Neural progenitor cell (in vitro differentiated cells): ENCODE results near the gene MZF1. TPM values are rescaled to one million over a fixed set of nuclear protein-coding genes. Genes with fewer than 3 reads are reported as not detected.

ENCODE experiments used
- DNase-seq: peaks from one replicate; pipeline ENCODE4 v3.0.0-alpha.2; 2016; ENCODE audit warnings: low spot score
- H2AFZ ChIP-seq: fragments of 200-600 bp; sonication (generic); replicated peaks from 2 replicates; pipeline ENCODE4 v1.6.1; 2016; ENCODE audit warnings: antibody characterized with exemption
- H3F3A ChIP-seq: fragments of 200-600 bp; sonication (generic); 2 replicates; pipeline ENCODE4 v1.6.1; 2016; ENCODE audit warnings: antibody characterized with exemption, low read depth
- H3K27ac ChIP-seq: fragments of 200-600 bp; sonication (generic); 2 replicates; pipeline ENCODE4 v1.5.1; 2016; ENCODE audit warnings: mild to moderate bottlenecking
- H3K27me3 ChIP-seq: fragments of 200-600 bp; sonication (generic); 2 replicates; pipeline ENCODE4 v1.6.1; 2016; ENCODE audit warnings: mild to moderate bottlenecking, moderate library complexity
- H3K36me3 ChIP-seq: fragments of 200-600 bp; sonication (generic); 2 replicates; pipeline ENCODE4 v1.5.1; 2016
- H3K4me1 ChIP-seq: fragments of 200-600 bp; sonication (generic); 2 replicates; pipeline ENCODE4 v1.6.1; 2016; ENCODE audit warnings: mixed run types
- H3K4me2 ChIP-seq: fragments of 200-600 bp; sonication (generic); 2 replicates; pipeline ENCODE4 v1.6.1; 2016
- H3K4me3 ChIP-seq: fragments of 200-600 bp; sonication (generic); 2 replicates; pipeline ENCODE4 v1.5.1; 2016
- H3K79me2 ChIP-seq: fragments of 200-600 bp; sonication (generic); 2 replicates; pipeline ENCODE4 v1.6.1; 2016; ENCODE audit warnings: low read depth
- H3K9ac ChIP-seq: fragments of 200-600 bp; sonication (generic); 2 replicates; pipeline ENCODE4 v1.6.1; 2016
- H3K9me3 ChIP-seq: fragments of 200-600 bp; sonication (generic); 2 replicates; pipeline ENCODE4 v1.5.1; 2016; ENCODE audit warnings: low read depth
- H4K20me1 ChIP-seq: fragments of 200-600 bp; sonication (generic); 2 replicates; pipeline ENCODE4 v1.6.1; 2016; ENCODE audit warnings: low read depth
- H3K27ac Mint-ChIP-seq: 3 replicates; pipeline ENCODE4 v1.8.0; 2021; ENCODE audit warnings: mixed read lengths
- H3K27me3 Mint-ChIP-seq: 2 replicates; pipeline ENCODE4 v1.8.0; 2022; ENCODE audit warnings: low read depth, mild to moderate bottlenecking, inconsistent platforms, moderate library complexity, mixed read lengths; ENCODE audit not compliant: insufficient read depth
- H3K36me3 Mint-ChIP-seq: 3 replicates; pipeline ENCODE4 v1.8.0; 2021; ENCODE audit warnings: mixed read lengths
- H3K4me1 Mint-ChIP-seq: 3 replicates; pipeline ENCODE4 v1.8.0; 2021; ENCODE audit warnings: mixed read lengths
- H3K4me3 Mint-ChIP-seq: 3 replicates; pipeline ENCODE4 v1.8.0; 2021; ENCODE audit warnings: mild to moderate bottlenecking, moderate library complexity, mixed read lengths
- H3K9me3 Mint-ChIP-seq: 3 replicates; pipeline ENCODE4 v1.8.0; 2020; ENCODE audit warnings: mixed read lengths
- CTCF ChIP-seq: fragments of 200-600 bp; sonication (generic); IDR thresholded peaks from 2 replicates; pipeline ENCODE4 v1.5.1; 2017; ENCODE audit warnings: antibody characterized with exemption, mild to moderate bottlenecking
- EZH2 ChIP-seq: fragments of 200-600 bp; sonication (generic); IDR thresholded peaks from 2 replicates; pipeline ENCODE4 v1.6.1; 2017; ENCODE audit warnings: antibody characterized with exemption, mild to moderate bottlenecking, moderate library complexity
- EZH2phosphoT487 ChIP-seq: fragments of 200-600 bp; sonication (generic); IDR thresholded peaks from 2 replicates; pipeline ENCODE4 v1.6.1; 2017; ENCODE audit warnings: antibody characterized with exemption
- total RNA-seq: library from RNA; depleted of rRNA; stranded (reverse); fragments of >200 nt; gene quantifications from 2 replicates; pipeline ENCODE4 v1.2.3, GENCODE V29; 2015; ENCODE audit warnings: low replicate concordance

Gene MZF1
- total RNA-seq, 1 donor from 2014 or later = 8.4 TPM

GRCh38 chr19:58575183-58576041 lies 2.3 kb upstream of the MZF1 start:
- peak overlapping the region; percentile 48 for H3K9ac ChIP-seq
- peaks cover 14% of the 10 kb centered on the region for H3K4me1 ChIP-seq
- Mint-ChIP-seq H3K9me3 (no peaks in the 10 kb centered on the region), H3K4me3 (peak overlapping the region; percentile 94), H3K27me3 (peaks cover 7% of the 10 kb centered on the region), H3K27ac (peak overlapping the region; percentile 33), H3K36me3 (peaks cover 12% of the 10 kb centered on the region), H3K4me1 (peaks cover 34% of the 10 kb centered on the region)
- H2AFZ ChIP-seq = peak overlapping the region; percentile 71
- peak overlapping the region; percentile 66 for H3K4me3 ChIP-seq
- H4K20me1 ChIP-seq = peaks cover 5% of the 10 kb centered on the region
- peak; percentile 98 for DNase-seq
- peaks cover 32% of the 10 kb centered on the region for H3F3A ChIP-seq
- TF ChIP-seq EZH2 = no peak
- TF ChIP-seq EZH2phosphoT487 = no peak
- TF ChIP-seq CTCF = no peak
- H3K27ac ChIP-seq = peak overlapping the region; percentile 84
- peaks cover 37% of the 10 kb centered on the region for H3K79me2 ChIP-seq
- no peaks in the 10 kb centered on the region for H3K36me3 ChIP-seq
- no peaks in the 10 kb centered on the region for H3K9me3 ChIP-seq
- no peaks in the 10 kb centered on the region for H3K27me3 ChIP-seq
- peak overlapping the region; percentile 90 for H3K4me2 ChIP-seq

- H3K4me1 ChIP-seq = peaks cover 14% of the 10 kb centered on the region
These were observed 576 bp upstream of the MZF1 start for GRCh38 chr19:58573658-58574164.

GRCh38 chr19:58572026-58572817 lies 913 bp downstream of the MZF1 start:
- Histone ChIP-seq H3K79me2 (peaks cover 16% of the 10 kb centered on the region), H3K4me1 (peaks cover 14% of the 10 kb centered on the region), H2AFZ (peak overlapping the region; percentile 61), H3F3A (peaks cover 35% of the 10 kb centered on the region), H3K27me3 (no peaks in the 10 kb centered on the region), H3K4me3 (peak overlapping the region; percentile 66), H3K9ac (no peak overlapping the region), H3K4me2 (peak overlapping the region; percentile 83), H4K20me1 (no peaks in the 10 kb centered on the region), H3K9me3 (no peaks in the 10 kb centered on the region), H3K27ac (no peak overlapping the region), H3K36me3 (no peaks in the 10 kb centered on the region)
- no peaks in the 10 kb centered on the region for H3K9me3 Mint-ChIP-seq
- peak; percentile 23 for DNase-seq
- no peak overlapping the region for H3K27ac Mint-ChIP-seq
- TF ChIP-seq CTCF (no peak), EZH2phosphoT487 (no peak), EZH2 (no peak)
- H3K27me3 Mint-ChIP-seq = peaks cover 10% of the 10 kb centered on the region
- peaks cover 10% of the 10 kb centered on the region for H3K36me3 Mint-ChIP-seq
- peaks cover 22% of the 10 kb centered on the region for H3K4me1 Mint-ChIP-seq
- H3K4me3 Mint-ChIP-seq = peak overlapping the region; percentile 98

More at GRCh38 chr19:58573658-58574164, 576 bp upstream of the MZF1 start:
- Histone ChIP-seq H3K9me3 (no peaks in the 10 kb centered on the region), H3K27me3 (no peaks in the 10 kb centered on the region), H3K9ac (no peak overlapping the region), H4K20me1 (no peaks in the 10 kb centered on the region), H3K79me2 (peaks cover 29% of the 10 kb centered on the region), H3F3A (peaks cover 29% of the 10 kb centered on the region), H3K4me2 (peak overlapping the region; percentile 83), H3K27ac (no peak overlapping the region), H2AFZ (no peak overlapping the region), H3K36me3 (no peaks in the 10 kb centered on the region), H3K4me3 (peak overlapping the region; percentile 66)
- Mint-ChIP-seq H3K36me3 (peaks cover 10% of the 10 kb centered on the region), H3K27me3 (peaks cover 7% of the 10 kb centered on the region), H3K9me3 (no peaks in the 10 kb centered on the region), H3K4me1 (peaks cover 31% of the 10 kb centered on the region), H3K4me3 (peak overlapping the region; percentile 98), H3K27ac (peak overlapping the region; percentile 100)
- TF ChIP-seq CTCF (no peak), EZH2phosphoT487 (no peak), EZH2 (no peak)
- DNase-seq = no peak
